HepG2 (cell line): Measurements from ENCODE around the gene GP9. TPM values are rescaled to one million over a fixed set of nuclear protein-coding genes. Genes with fewer than 3 reads are reported as not detected.

Source experiments
- ATAC-seq: fragments of 200-7000 bp; cut with Tn5 transposase; 3 replicates; pipeline ENCODE4 v1.9.1; 2020; ENCODE audit warnings: mild to moderate bottlenecking, moderate library complexity
- BruUV-seq: library from RNA; stranded (reverse); fragments of 400-500 nt; replicated peaks from 2 replicates; lab custom pipeline; 2021; lab: Mats Ljungman, UMichigan
- CTCF ChIA-PET: fragments of 300-600 bp; formaldehyde crosslinking; extraction: SDS; loops from one replicate; lab custom pipeline; 2021; ENCODE audit warnings: low total read pairs, inconsistent platforms, low intra/inter-chr PET ratio; lab: Yijun Ruan, JAX
- POLR2A ChIA-PET: fragments of 350-600 bp; sonication (Branson Sonifier 250); formaldehyde crosslinking; loops from one replicate; lab custom pipeline; 2020; ENCODE audit warnings: antibody characterized with exemption, inconsistent platforms; lab: Yijun Ruan, JAX
- DNase-seq: peaks from one replicate; pipeline ENCODE4 v3.0.0-alpha.2; 2015; ENCODE audit warnings: low spot score
- FAIRE-seq: peaks from 3 replicates; lab custom pipeline; 2011; peaks lifted over from hg19 to GRCh38; lab: Jason Lieb, UNC
- H2AFZ ChIP-seq: one replicate; pipeline ENCODE4 v1.6.1; 2011; ENCODE audit warnings: low read length, inconsistent platforms
- H3K27ac ChIP-seq: fragments of 300-600 bp; 3 replicates; pipeline ENCODE4 v1.8.0; 2011; ENCODE audit warnings: mixed run types, mild to moderate bottlenecking, mixed read lengths, low read length, inconsistent platforms; ENCODE audit not compliant: insufficient read depth; ENCODE audit errors: extremely low read length
- H3K27me3 ChIP-seq, 2 experiments: fragments of 200-600 bp in 1 of 2; 2 replicates in 1 of 2; 3 replicates in 1 of 2; pipeline versions ENCODE4 v1.6.0 to v1.8.0; 2011; ENCODE audit warnings: low read length in 2 of 2, mild to moderate bottlenecking in 2 of 2, moderate library complexity in 2 of 2, inconsistent platforms in 1 of 2; ENCODE audit not compliant: insufficient read depth in 2 of 2, control insufficient read depth in 1 of 2
- H3K36me3 ChIP-seq, 2 experiments: fragments of 200-600 bp in 1 of 2; replicated peaks in 1 of 2; 2 replicates in 1 of 2; 3 replicates in 1 of 2; pipeline versions ENCODE4 v1.5.1 to v1.8.0; 2011; ENCODE audit warnings: low read length in 2 of 2, inconsistent platforms in 1 of 2; ENCODE audit not compliant: insufficient read depth in 2 of 2, control insufficient read depth in 1 of 2
- H3K4me1 ChIP-seq: 2 replicates; pipeline ENCODE4 v1.5.1; 2012; ENCODE audit warnings: low read length, inconsistent platforms; ENCODE audit not compliant: insufficient read depth
- H3K4me2 ChIP-seq: 2 replicates; pipeline ENCODE4 v1.6.0; 2011; ENCODE audit warnings: low read depth, low read length, inconsistent platforms
- H3K4me3 ChIP-seq, 3 experiments: fragments of 200-600 bp in 1 of 3; sonication (generic), shearing (Covaris generic) in 1 of 3; replicated peaks in 1 of 3; 2 replicates each; pipeline ENCODE4 v1.5.1; 2011 to 2016; ENCODE audit warnings: low read length in 3 of 3, inconsistent platforms in 2 of 3, low read depth in 2 of 3, mild to moderate bottlenecking in 2 of 3, control low read depth in 1 of 3, mixed read lengths in 1 of 3; ENCODE audit not compliant: insufficient read depth in 1 of 3
- H3K79me2 ChIP-seq: one replicate; pipeline ENCODE4 v1.6.1; 2011; ENCODE audit warnings: low read length, inconsistent platforms; ENCODE audit not compliant: insufficient read depth
- H3K9ac ChIP-seq: 2 replicates; pipeline ENCODE4 v1.6.0; 2011; ENCODE audit warnings: mild to moderate bottlenecking, low read depth, low read length, inconsistent platforms; ENCODE audit not compliant: insufficient read depth
- H3K9me3 ChIP-seq: 2 replicates; pipeline ENCODE4 v1.5.1; 2012; ENCODE audit warnings: mild to moderate bottlenecking, low read length
- H4K20me1 ChIP-seq: 2 replicates; pipeline ENCODE4 v1.6.0; 2011; ENCODE audit warnings: inconsistent platforms, mild to moderate bottlenecking, low read length, moderate library complexity; ENCODE audit not compliant: insufficient read depth
- CTCF ChIP-seq: sonication (generic); formaldehyde crosslinking; IDR thresholded peaks from 2 replicates; pipeline ENCODE4 v1.5.0; 2020; ENCODE audit warnings: mild to moderate bottlenecking, missing genetic modification reagents, moderate library complexity
- HNRNPL ChIP-seq: fragments of 200-400 bp; formaldehyde crosslinking; IDR thresholded peaks from 2 replicates; pipeline ENCODE4 v1.6.1; 2017; ENCODE audit warnings: mild to moderate bottlenecking, low read depth, low read length
- IRF2 ChIP-seq: IDR thresholded peaks from 2 replicates; pipeline ENCODE4 v1.6.1; 2018; ENCODE audit warnings: missing genetic modification reagents, missing compliant biosample characterization
- NFRKB ChIP-seq: fragments of 450-650 bp; IDR thresholded peaks from 2 replicates; pipeline ENCODE4 v1.6.1; 2017
- NRL ChIP-seq: sonication (generic); formaldehyde crosslinking; IDR thresholded peaks from 2 replicates; pipeline ENCODE4 v1.5.0; 2020; ENCODE audit warnings: missing genetic modification reagents, mild to moderate bottlenecking, moderate library complexity, borderline replicate concordance
- POGK ChIP-seq: sonication (generic); formaldehyde crosslinking; conservative IDR thresholded peaks from 2 replicates; pipeline ENCODE4 v1.8.0; 2022; ENCODE audit warnings: mild to moderate bottlenecking, moderate library complexity, missing genetic modification reagents
- SALL2 ChIP-seq: sonication (generic); formaldehyde crosslinking; IDR thresholded peaks from 2 replicates; pipeline ENCODE4 v1.8.1; 2023; ENCODE audit warnings: mild to moderate bottlenecking, missing genetic modification reagents, inconsistent platforms
- ZNF24 ChIP-seq: fragments of 450-650 bp; IDR thresholded peaks from 2 replicates; pipeline ENCODE4 v1.6.1; 2017; ENCODE audit warnings: antibody characterized with exemption, mild to moderate bottlenecking
- WGBS: methylation state at CpG from one replicate; pipeline ENCODE4 v1.1.6; 2017; ENCODE audit warnings: low lambda C conversion rate; 5-methylcytosine and 5-hydroxymethylcytosine counted together
- in situ Hi-C: cut with HindIII; loops from 2 replicates; pipeline ENCODE4 v1.10.0; 2017; ENCODE audit warnings: low pct_unique_long_range_greater_than_20kb; ENCODE audit not compliant: extremely low pct_ligation_motif_present
- intact Hi-C: fragments of 100-400 bp; cut with micrococcal nuclease; formaldehyde crosslinking; loops from one replicate; pipeline ENCODE4 v1.10.0; 2022; ENCODE audit not compliant: unreplicated experiment
- polyA plus RNA-seq, 8 experiments: library from polyadenylated mRNA; depleted of rRNA in 3 of 8; stranded (reverse) in 7 of 8; unstranded in 1 of 8; fragments of >200 nt; fragmentation: Illumina TruSeq in 4 of 8; extraction: Trizol in 4 of 8; gene quantifications; 2 replicates each; pipeline versions ENCODE4 v1.2.1 to v1.2.3, GENCODE V29; 2011 to 2016; ENCODE audit warnings: low read depth in 4 of 8, missing spikeins in 1 of 8, mixed read lengths in 1 of 8; ENCODE audit not compliant: insufficient read depth in 1 of 8
- total RNA-seq, 5 experiments: library from RNA; depleted of rRNA; stranded (reverse); fragments of >200 nt; fragmentation: Illumina TruSeq; extraction: Trizol; gene quantifications; 2 replicates each; pipeline ENCODE4 v1.2.3, GENCODE V29; 2016; ENCODE audit warnings: low read depth in 1 of 5
- TF ChIP-seq, protein P1 (sequence below): sonication (generic); formaldehyde crosslinking; IDR thresholded peaks from 2 replicates; pipeline ENCODE4 v1.4.0; 2020; ENCODE audit warnings: missing genetic modification reagents

The GP9 gene
- total and polyA plus RNA-seq, 2 of the 13 experiments (the other 11 are each of a cell fraction or from before 2014, with no cell fraction given), result not detected

DNA sequence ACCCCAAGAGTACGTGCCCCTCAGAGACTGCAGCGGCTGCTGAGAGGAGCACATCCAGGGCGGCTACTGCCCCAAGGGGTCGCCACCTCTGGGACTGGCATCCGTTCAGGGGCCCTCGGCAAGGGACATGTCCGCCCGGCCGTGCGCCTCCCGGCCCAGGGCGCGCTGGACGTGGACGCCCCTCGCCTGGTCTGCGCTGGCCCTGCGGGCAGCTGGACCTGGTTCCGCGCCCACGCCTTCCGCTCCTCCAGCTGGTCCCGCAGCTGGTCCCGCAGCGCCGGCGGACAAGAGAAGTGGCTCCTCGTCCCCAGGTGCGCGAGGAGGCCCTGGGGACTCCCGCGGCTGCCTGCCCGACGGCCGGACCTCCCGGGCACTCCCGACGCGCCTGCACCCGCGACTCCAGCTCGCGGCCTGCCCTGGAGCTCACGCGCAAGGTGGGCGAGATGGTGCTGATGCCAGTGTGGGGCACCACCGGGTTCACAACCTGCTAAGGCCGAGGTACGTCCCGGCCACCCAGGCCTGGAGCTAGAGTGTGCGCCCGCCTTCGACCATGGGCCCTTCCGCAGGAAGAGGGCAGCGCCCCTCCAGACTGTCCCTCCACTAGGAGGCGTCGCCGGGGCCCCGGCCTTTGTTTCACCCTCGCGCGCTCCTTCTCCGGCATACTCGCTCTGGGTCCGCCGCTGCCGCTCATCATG lies 14.4 kb upstream of the GP9 start:
- peak; percentile 47; the same call in 2 of the 3 replicates for ATAC-seq
- CTCF ChIA-PET, result no interaction called here
- Histone ChIP-seq H3K4me2 (no peak overlapping the region), H4K20me1 (no peaks in the 10 kb centered on the region), H2AFZ (no peak overlapping the region), H3K79me2 (no peaks in the 10 kb centered on the region), H3K36me3 (no peaks in the 10 kb centered on the region), H3K27me3 (peaks cover 2 to 6% of the 10 kb centered on the region in 2 experiments; a peak in 1 of 5 replicates), H3K4me1 (no peaks in the 10 kb centered on the region), H3K9ac (no peak overlapping the region)
- DNase-seq, result no peak
- no peak for FAIRE-seq
- BruUV-seq, result no TSS peak
- intact Hi-C loops (no loop called here), in situ Hi-C loops (no loop called here)
- POLR2A ChIA-PET, result no interaction called here
- WGBS, result 85% methylated on average over 20 of the region's 67 CpGs
- no peak for TF ChIP-seq POGK
- no peak for TF ChIP-seq IRF2 (CRISPR knock-in tag)
- TF ChIP-seq NRL (CRISPR knock-in tag), result no peak
- 0 out of 2 replicates have a peak, but pooled peaks have one; percentile 53 for TF ChIP-seq HNRNPL
- TF ChIP-seq, protein P1, sequence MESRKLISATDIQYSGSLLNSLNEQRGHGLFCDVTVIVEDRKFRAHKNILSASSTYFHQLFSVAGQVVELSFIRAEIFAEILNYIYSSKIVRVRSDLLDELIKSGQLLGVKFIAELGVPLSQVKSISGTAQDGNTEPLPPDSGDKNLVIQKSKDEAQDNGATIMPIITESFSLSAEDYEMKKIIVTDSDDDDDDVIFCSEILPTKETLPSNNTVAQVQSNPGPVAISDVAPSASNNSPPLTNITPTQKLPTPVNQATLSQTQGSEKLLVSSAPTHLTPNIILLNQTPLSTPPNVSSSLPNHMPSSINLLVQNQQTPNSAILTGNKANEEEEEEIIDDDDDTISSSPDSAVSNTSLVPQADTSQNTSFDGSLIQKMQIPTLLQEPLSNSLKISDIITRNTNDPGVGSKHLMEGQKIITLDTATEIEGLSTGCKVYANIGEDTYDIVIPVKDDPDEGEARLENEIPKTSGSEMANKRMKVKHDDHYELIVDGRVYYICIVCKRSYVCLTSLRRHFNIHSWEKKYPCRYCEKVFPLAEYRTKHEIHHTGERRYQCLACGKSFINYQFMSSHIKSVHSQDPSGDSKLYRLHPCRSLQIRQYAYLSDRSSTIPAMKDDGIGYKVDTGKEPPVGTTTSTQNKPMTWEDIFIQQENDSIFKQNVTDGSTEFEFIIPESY (CRISPR knock-in tag), result peak; percentile 52; the same call in 1 of the 2 replicates
- TF ChIP-seq ZNF24, result no peak
- TF ChIP-seq SALL2 (CRISPR knock-in tag), result no peak
- no peak for TF ChIP-seq NFRKB
- 0 out of 2 replicates have a peak, but pooled peaks have one; percentile 11 for TF ChIP-seq CTCF
- TF ChIP-seq, all 625 proteins: peak for 3
- Histone ChIP-seq H3K4me3 (no peak overlapping the region), H3K27ac (no peak overlapping the region), H3K9me3 (peaks cover 7% of the 10 kb centered on the region; the same call in 1 of the 2 replicates)
